PC-9 (cell line): Measurements from ENCODE around the gene CLEC4C. TPM values are rescaled to one million over a fixed set of nuclear protein-coding genes. Genes with fewer than 3 reads are reported as not detected.
"Not testable (repeated sequence)": the region's sequence is repeated elsewhere in the genome, so short reads cannot be mapped to it uniquely, and the experiment has no call there.

Source experiments
- BruUV-seq: library from RNA; stranded (reverse); fragments of 400-500 nt; replicated peaks from 2 replicates; lab custom pipeline; 2021; lab: Mats Ljungman, UMichigan
- CTCF ChIA-PET: fragments of 300-600 bp; sonication (Branson Sonifier 250); formaldehyde crosslinking; loops from one replicate; lab custom pipeline; 2022; ENCODE audit warnings: antibody characterized with exemption; lab: Charles Lee
- POLR2A ChIA-PET: fragments of 300-600 bp; sonication (Branson Sonifier 250); formaldehyde crosslinking; loops from one replicate; lab custom pipeline; 2022; ENCODE audit warnings: antibody characterized with exemption; ENCODE audit not compliant: unreplicated experiment; lab: Charles Lee
- DNase-seq, 2 experiments: peaks; one replicate each; pipeline versions ENCODE4 v3.0.0 to v3.0.0-alpha.2; 2015 to 2022; ENCODE audit warnings: mixed read lengths in 1 of 2
- H2AFZ ChIP-seq: fragments of 200-600 bp; sonication (generic); 2 replicates; pipeline ENCODE4 v1.8.1; 2017; ENCODE audit warnings: antibody characterized with exemption
- H3F3A ChIP-seq: fragments of 200-600 bp; sonication (generic); 2 replicates; pipeline ENCODE4 v1.8.1; 2017; ENCODE audit warnings: antibody characterized with exemption, mild to moderate bottlenecking, low read depth; ENCODE audit not compliant: insufficient read depth
- H3K27ac ChIP-seq: fragments of 200-600 bp; sonication (generic); 2 replicates; pipeline ENCODE4 v1.6.1; 2016; ENCODE audit warnings: mixed run types
- H3K27me3 ChIP-seq: fragments of 200-600 bp; sonication (generic); 2 replicates; pipeline ENCODE4 v1.6.1; 2016; ENCODE audit warnings: low read depth, mixed run types; ENCODE audit not compliant: insufficient read depth
- H3K36me3 ChIP-seq: fragments of 200-600 bp; sonication (generic); 2 replicates; pipeline ENCODE4 v1.6.1; 2016; ENCODE audit warnings: low read depth, mixed run types
- H3K4me1 ChIP-seq: fragments of 200-600 bp; sonication (generic); replicated peaks from 2 replicates; pipeline ENCODE4 v1.6.1; 2016; ENCODE audit warnings: mixed run types; ENCODE audit not compliant: insufficient read depth
- H3K4me2 ChIP-seq: fragments of 200-600 bp; sonication (generic); 2 replicates; pipeline ENCODE4 v1.6.1; 2017; ENCODE audit warnings: mixed run types
- H3K4me3 ChIP-seq: fragments of 200-600 bp; sonication (generic); 2 replicates; pipeline ENCODE4 v1.6.1; 2016; ENCODE audit warnings: mixed run types
- H3K79me2 ChIP-seq: fragments of 200-600 bp; sonication (generic); 2 replicates; pipeline ENCODE4 v1.6.1; 2017; ENCODE audit warnings: low read depth, mixed run types
- H3K9me2 ChIP-seq: fragments of 200-600 bp; sonication (generic); 2 replicates; pipeline ENCODE4 v1.8.1; 2017; ENCODE audit warnings: mild to moderate bottlenecking; ENCODE audit not compliant: insufficient read depth
- H3K9me3 ChIP-seq: fragments of 200-600 bp; sonication (generic); 2 replicates; pipeline ENCODE4 v1.8.1; 2016; ENCODE audit warnings: low read depth; ENCODE audit not compliant: insufficient read depth
- H4K20me1 ChIP-seq: fragments of 200-600 bp; sonication (generic); 2 replicates; pipeline ENCODE4 v1.8.1; 2017; ENCODE audit not compliant: insufficient read depth
- EZH2 ChIP-seq: fragments of 200-600 bp; sonication (generic); IDR thresholded peaks from 2 replicates; pipeline ENCODE4 v1.8.0; 2017; ENCODE audit warnings: antibody characterized with exemption, low read depth
- intact Hi-C: fragments of 100-400 bp; cut with micrococcal nuclease; formaldehyde crosslinking; loops from one replicate; pipeline ENCODE4 v1.10.0; 2022; ENCODE audit not compliant: unreplicated experiment
- total RNA-seq: library from RNA; stranded (reverse); gene quantifications from 2 replicates; pipeline ENCODE4 v1.2.3, GENCODE V29; 2021
- TF ChIP-seq, protein P1 (sequence below): fragments of 200-600 bp; sonication (generic); conservative IDR thresholded peaks from 2 replicates; pipeline ENCODE4 v1.6.1; 2017; ENCODE audit warnings: mixed run types, antibody characterized with exemption, mild to moderate bottlenecking, moderate library complexity

Gene CLEC4C
- total RNA-seq, 1 experiment from 2014 or later, result not detected

- intact Hi-C loops, result no loop called here
- no peaks in the 10 kb centered on the region for H3K27me3 ChIP-seq
- POLR2A ChIA-PET, result no interaction called here
- H3K4me3 ChIP-seq, result no peak overlapping the region
- DNase-seq, result no peak
- no TSS peak for BruUV-seq
- no peak overlapping the region for H3K27ac ChIP-seq
- no peaks in the 10 kb centered on the region for H3K79me2 ChIP-seq
- H3K9me3 ChIP-seq, result no peaks in the 10 kb centered on the region
- H3K4me1 ChIP-seq, result no peaks in the 10 kb centered on the region
- no peaks in the 10 kb centered on the region for H3K9me2 ChIP-seq
- no peaks in the 10 kb centered on the region for H3F3A ChIP-seq
- no peak for TF ChIP-seq EZH2
- TF ChIP-seq, protein P1, sequence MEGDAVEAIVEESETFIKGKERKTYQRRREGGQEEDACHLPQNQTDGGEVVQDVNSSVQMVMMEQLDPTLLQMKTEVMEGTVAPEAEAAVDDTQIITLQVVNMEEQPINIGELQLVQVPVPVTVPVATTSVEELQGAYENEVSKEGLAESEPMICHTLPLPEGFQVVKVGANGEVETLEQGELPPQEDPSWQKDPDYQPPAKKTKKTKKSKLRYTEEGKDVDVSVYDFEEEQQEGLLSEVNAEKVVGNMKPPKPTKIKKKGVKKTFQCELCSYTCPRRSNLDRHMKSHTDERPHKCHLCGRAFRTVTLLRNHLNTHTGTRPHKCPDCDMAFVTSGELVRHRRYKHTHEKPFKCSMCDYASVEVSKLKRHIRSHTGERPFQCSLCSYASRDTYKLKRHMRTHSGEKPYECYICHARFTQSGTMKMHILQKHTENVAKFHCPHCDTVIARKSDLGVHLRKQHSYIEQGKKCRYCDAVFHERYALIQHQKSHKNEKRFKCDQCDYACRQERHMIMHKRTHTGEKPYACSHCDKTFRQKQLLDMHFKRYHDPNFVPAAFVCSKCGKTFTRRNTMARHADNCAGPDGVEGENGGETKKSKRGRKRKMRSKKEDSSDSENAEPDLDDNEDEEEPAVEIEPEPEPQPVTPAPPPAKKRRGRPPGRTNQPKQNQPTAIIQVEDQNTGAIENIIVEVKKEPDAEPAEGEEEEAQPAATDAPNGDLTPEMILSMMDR, result no peak
- no peaks in the 10 kb centered on the region for H4K20me1 ChIP-seq
- CTCF ChIA-PET, result no interaction called here
- no peak overlapping the region for H3K4me2 ChIP-seq
- H3K36me3 ChIP-seq, result no peaks in the 10 kb centered on the region
- H2AFZ ChIP-seq, result no peak overlapping the region
Measured at GRCh38 chr12:7748852-7749251, 1.7 kb upstream of the CLEC4C start.

DNA sequence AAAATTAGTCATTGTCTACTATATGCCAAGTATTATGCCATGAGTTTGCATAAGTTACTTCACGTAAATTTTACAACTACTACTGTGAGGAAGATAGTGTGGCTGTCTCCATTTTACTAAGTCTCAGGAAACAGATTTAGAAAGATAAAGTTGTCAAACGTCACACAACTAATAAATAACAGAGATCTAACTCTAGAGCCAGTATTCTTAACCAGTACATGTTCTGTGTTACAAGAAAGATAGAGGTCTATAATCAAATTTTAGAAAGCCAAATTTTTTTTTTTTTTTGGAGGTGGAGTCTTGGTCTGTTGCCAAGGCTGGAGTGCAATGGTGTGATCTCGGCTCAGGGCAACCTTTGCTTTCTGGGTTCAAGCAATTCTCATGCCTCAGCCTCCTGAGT is 14.2 kb downstream of the CLEC4C start:
- no peak overlapping the region for H3K27ac ChIP-seq
- no peaks in the 10 kb centered on the region for H3K4me1 ChIP-seq
- POLR2A ChIA-PET, result no interaction called here
- H4K20me1 ChIP-seq, result no peaks in the 10 kb centered on the region
- H2AFZ ChIP-seq, result no peak overlapping the region
- DNase-seq, result no peak
- CTCF ChIA-PET, result no interaction called here
- no TSS peak for BruUV-seq
- no peak overlapping the region for H3K4me2 ChIP-seq
- no peaks in the 10 kb centered on the region for H3K36me3 ChIP-seq
- intact Hi-C loops, result no loop called here
- TF ChIP-seq, protein P1, result no peak
- TF ChIP-seq EZH2, result no peak
- no peaks in the 10 kb centered on the region for H3K9me3 ChIP-seq
- no peaks in the 10 kb centered on the region for H3F3A ChIP-seq
- H3K27me3 ChIP-seq, result no peaks in the 10 kb centered on the region
- no peaks in the 10 kb centered on the region for H3K79me2 ChIP-seq
- no peak overlapping the region for H3K4me3 ChIP-seq
- H3K9me2 ChIP-seq, result no peaks in the 10 kb centered on the region

GRCh38 chr12:7731486-7731885 is 15.7 kb downstream of the CLEC4C start:
- ChIA-PET POLR2A (no interaction called here), CTCF (no interaction called here)

GRCh38 chr12:7730984-7731383 is 16.2 kb downstream of the CLEC4C start:
- not testable (repeated sequence) for BruUV-seq, DNase-seq, H3K27ac ChIP-seq

More at GRCh38 chr12:7731486-7731885, 15.7 kb downstream of the CLEC4C start:
- no peaks in the 10 kb centered on the region for H4K20me1 ChIP-seq
- no peaks in the 10 kb centered on the region for H3K27me3 ChIP-seq
- H3K4me1 ChIP-seq, result no peaks in the 10 kb centered on the region
- no peaks in the 10 kb centered on the region for H3K79me2 ChIP-seq
- no peaks in the 10 kb centered on the region for H3K9me2 ChIP-seq
- H3F3A ChIP-seq, result no peaks in the 10 kb centered on the region
- H3K9me3 ChIP-seq, result no peaks in the 10 kb centered on the region
- DNase-seq, result no peak
- H3K4me2 ChIP-seq, result no peak overlapping the region
- H3K4me3 ChIP-seq, result no peak overlapping the region
- peak overlapping the region; percentile 30; the same call in 1 of the 2 replicates for H2AFZ ChIP-seq
- intact Hi-C loops, result no loop called here
- no peaks in the 10 kb centered on the region for H3K36me3 ChIP-seq
- H3K27ac ChIP-seq, result no peak overlapping the region
- no TSS peak for BruUV-seq
- TF ChIP-seq, protein P1, result no peak
- TF ChIP-seq EZH2, result no peak

More at GRCh38 chr12:7730984-7731383, 16.2 kb downstream of the CLEC4C start:
- H3K27me3 ChIP-seq, H3K4me3 ChIP-seq, H4K20me1 ChIP-seq, POLR2A ChIA-PET, H3K79me2 ChIP-seq, intact Hi-C loops, H3K36me3 ChIP-seq, H3K4me1 ChIP-seq, H3K9me2 ChIP-seq, H3K4me2 ChIP-seq, CTCF ChIA-PET, H3F3A ChIP-seq, H3K9me3 ChIP-seq: not testable (repeated sequence)
- peak overlapping the region; percentile 30; the same call in 1 of the 2 replicates for H2AFZ ChIP-seq
